Neuronal stem cell (in vitro differentiated cells): Measurements from ENCODE around the gene SLC12A7.

Experiments
- DNase-seq: peaks from one replicate; pipeline ENCODE4 v3.0.0-alpha.2; 2013; ENCODE audit warnings: low spot score
- H2AFZ ChIP-seq: one replicate; pipeline ENCODE4 v1.6.1; 2013; ENCODE audit warnings: mild to moderate bottlenecking, low read length, inconsistent platforms
- H2AK5ac ChIP-seq: 2 replicates; pipeline ENCODE4 v1.6.1; 2013; ENCODE audit warnings: low read depth, mild to moderate bottlenecking, inconsistent platforms, low read length, moderate library complexity, mixed read lengths
- H2BK120ac ChIP-seq: 2 replicates; pipeline ENCODE4 v1.6.1; 2013; ENCODE audit warnings: low read depth, mild to moderate bottlenecking, inconsistent platforms, low read length, moderate library complexity, mixed read lengths
- H2BK12ac ChIP-seq: one replicate; pipeline ENCODE4 v1.6.1; 2013; ENCODE audit warnings: low read length, inconsistent platforms
- H2BK15ac ChIP-seq: 2 replicates; pipeline ENCODE4 v1.6.1; 2013; ENCODE audit warnings: mild to moderate bottlenecking, low read length, inconsistent platforms, mixed read lengths
- H2BK5ac ChIP-seq: one replicate; pipeline ENCODE4 v1.6.1; 2013; ENCODE audit warnings: inconsistent platforms, mild to moderate bottlenecking, low read length, moderate library complexity
- H3K14ac ChIP-seq: one replicate; pipeline ENCODE4 v1.6.1; 2013; ENCODE audit warnings: low read length, inconsistent platforms
- H3K18ac ChIP-seq: 2 replicates; pipeline ENCODE4 v1.6.1; 2013; ENCODE audit warnings: low read length, inconsistent platforms
- H3K23ac ChIP-seq: 2 replicates; pipeline ENCODE4 v1.6.1; 2013; ENCODE audit warnings: low read depth, mild to moderate bottlenecking, mixed read lengths, low read length, inconsistent platforms; ENCODE audit not compliant: poor library complexity
- H3K27ac ChIP-seq: replicated peaks from 3 replicates; pipeline ENCODE4 v1.5.1; 2013; ENCODE audit warnings: low read length, inconsistent platforms
- H3K27me3 ChIP-seq, 3 experiments: 2 replicates each; pipeline ENCODE4 v1.6.1; 2013; ENCODE audit warnings: low read length in 3 of 3, mild to moderate bottlenecking in 2 of 3, inconsistent platforms in 1 of 3, low read depth in 1 of 3, mixed read lengths in 1 of 3, moderate library complexity in 1 of 3; ENCODE audit not compliant: control insufficient read depth in 3 of 3, insufficient read depth in 3 of 3
- H3K36me3 ChIP-seq, 2 donors: replicated peaks in 1 of 2; 2 replicates each; pipeline ENCODE4 v1.6.1; 2013; ENCODE audit warnings: low read length in 2 of 2; ENCODE audit not compliant: control insufficient read depth in 2 of 2, insufficient read depth in 2 of 2
- H3K4ac ChIP-seq: 2 replicates; pipeline ENCODE4 v1.6.1; 2013; ENCODE audit warnings: inconsistent platforms, mild to moderate bottlenecking, low read length, moderate library complexity
- H3K4me1 ChIP-seq, 2 donors: 1 replicate in 1 of 2; 2 replicates in 1 of 2; pipeline ENCODE4 v1.6.1; 2013; ENCODE audit warnings: low read length in 2 of 2, low read depth in 1 of 2; ENCODE audit not compliant: control insufficient read depth in 2 of 2, insufficient read depth in 1 of 2
- H3K4me2 ChIP-seq: one replicate; pipeline ENCODE4 v1.6.1; 2013; ENCODE audit warnings: mild to moderate bottlenecking, low read length, inconsistent platforms; ENCODE audit not compliant: insufficient read depth, poor library complexity, severe bottlenecking
- H3K4me3 ChIP-seq, 2 donors: 2 replicates each; pipeline ENCODE4 v1.5.1; 2013; ENCODE audit warnings: low read length in 2 of 2, mild to moderate bottlenecking in 2 of 2, inconsistent platforms in 1 of 2, moderate library complexity in 1 of 2
- H3K79me1 ChIP-seq: one replicate; pipeline ENCODE4 v1.6.1; 2013; ENCODE audit warnings: low read depth, mild to moderate bottlenecking, inconsistent platforms, low read length, moderate library complexity
- H3K9ac ChIP-seq: one replicate; pipeline ENCODE4 v1.6.1; 2013; ENCODE audit warnings: mild to moderate bottlenecking, low read depth, low read length, inconsistent platforms; ENCODE audit not compliant: poor library complexity
- H3K9me3 ChIP-seq, 2 donors: replicated peaks in 1 of 2; 2 replicates each; pipeline versions ENCODE3 to v1.6.1; 2013; ENCODE audit warnings: low read length in 2 of 2, mild to moderate bottlenecking in 2 of 2, inconsistent platforms in 1 of 2, low read depth in 1 of 2, mixed read lengths in 1 of 2, moderate library complexity in 1 of 2; ENCODE audit not compliant: control insufficient read depth in 2 of 2, insufficient read depth in 1 of 2
- H4K8ac ChIP-seq: one replicate; pipeline ENCODE4 v1.6.1; 2013; ENCODE audit warnings: low read depth, mild to moderate bottlenecking, inconsistent platforms, low read length, moderate library complexity
- H4K91ac ChIP-seq: one replicate; pipeline ENCODE4 v1.6.1; 2013; ENCODE audit warnings: low read length, low read depth, mild to moderate bottlenecking, inconsistent platforms; ENCODE audit not compliant: poor library complexity
- WGBS, 2 donors: extraction: QIAGEN DNeasy Blood & Tissue Kit; methylation state at CpG; one replicate each; pipeline ENCODE4 v1.1.7; 2013; ENCODE audit warnings: missing lambda C conversion rate in 2 of 2, mixed read lengths in 1 of 2; ENCODE audit not compliant: insufficient read length in 2 of 2, insufficient replicate concordance in 1 of 2; ENCODE audit errors: extremely low coverage in 2 of 2; 5-methylcytosine and 5-hydroxymethylcytosine counted together

SLC12A7 gene

GRCh38 chr5:1033606-1034420 is 78.0 kb downstream of the SLC12A7 start:
- H3K36me3 ChIP-seq, result no peaks in the 10 kb centered on the region
- H2AK5ac ChIP-seq, result peak overlapping the region; percentile 75
- H3K23ac ChIP-seq, result peak overlapping the region; percentile 95
- DNase-seq, result no peak
- H2BK120ac ChIP-seq, result no peak overlapping the region
- H3K9me3 ChIP-seq, result no peaks in the 10 kb centered on the region
- peak overlapping the region; percentile 1 for H2BK5ac ChIP-seq
- H2BK15ac ChIP-seq, result no peak overlapping the region
- H3K14ac ChIP-seq, result peak overlapping the region; percentile 89
- H3K27me3 ChIP-seq, result no peaks in the 10 kb centered on the region
- H3K18ac ChIP-seq, result peak overlapping the region; percentile 45
- no peak overlapping the region for H3K4me3 ChIP-seq
- no peak overlapping the region for H3K27ac ChIP-seq
- WGBS, 2 donors, result no CpG with 5 or more reads among the region's 29 CpGs
- H2BK12ac ChIP-seq, result peak overlapping the region; percentile 58
- H3K4me1 ChIP-seq, result peaks cover 8 to 12% of the 10 kb centered on the region in 2 donors
- H4K91ac ChIP-seq, result no peak overlapping the region
- H2AFZ ChIP-seq, result no peak overlapping the region
- no peaks in the 10 kb centered on the region for H3K79me1 ChIP-seq
- H3K4me2 ChIP-seq, result no peak overlapping the region
- H4K8ac ChIP-seq, result no peak overlapping the region
- peak overlapping the region; percentile 60 for H3K9ac ChIP-seq
- peak overlapping the region; percentile 76 for H3K4ac ChIP-seq

- no peak overlapping the region for H4K91ac ChIP-seq
- H2AK5ac ChIP-seq, result no peak overlapping the region
- no peak overlapping the region for H3K4ac ChIP-seq
- no peak overlapping the region for H2BK15ac ChIP-seq
- H3K4me3 ChIP-seq, result no peak overlapping the region
- H3K79me1 ChIP-seq, result peaks cover 2% of the 10 kb centered on the region
- no peaks in the 10 kb centered on the region for H3K27me3 ChIP-seq
- no peak overlapping the region for H3K4me2 ChIP-seq
- peaks cover 8 to 12% of the 10 kb centered on the region in 2 donors for H3K4me1 ChIP-seq
- WGBS, 2 donors, result no CpG with 5 or more reads among the region's 26 CpGs
- no peaks in the 10 kb centered on the region for H3K9me3 ChIP-seq
- H3K27ac ChIP-seq, result no peak overlapping the region
- no peak overlapping the region for H3K14ac ChIP-seq
- no peak for DNase-seq
- H2BK5ac ChIP-seq, result no peak overlapping the region
- no peak overlapping the region for H3K9ac ChIP-seq
- H3K23ac ChIP-seq, result no peak overlapping the region
- H2AFZ ChIP-seq, result no peak overlapping the region
- H3K36me3 ChIP-seq, result no peaks in the 10 kb centered on the region
- H2BK120ac ChIP-seq, result no peak overlapping the region
- no peak overlapping the region for H3K18ac ChIP-seq
- no peak overlapping the region for H2BK12ac ChIP-seq
- no peak overlapping the region for H4K8ac ChIP-seq
Measured at GRCh38 chr5:1033178-1033577, 78.7 kb downstream of the SLC12A7 start.

GRCh38 chr5:1032551-1033027 is 79.3 kb downstream of the SLC12A7 start:
- Histone ChIP-seq H3K79me1 (peaks cover 4% of the 10 kb centered on the region), H3K4me3 (no peak overlapping the region), H3K14ac (peak overlapping the region; percentile 25), H3K9me3 (no peaks in the 10 kb centered on the region), H2AK5ac (peak overlapping the region; percentile 98), H3K18ac (peak overlapping the region; percentile 64), H2AFZ (no peak overlapping the region), H2BK12ac (no peak overlapping the region), H3K36me3 (no peaks in the 10 kb centered on the region), H3K27ac (no peak overlapping the region), H2BK15ac (no peak overlapping the region), H3K9ac (peak overlapping the region; percentile 38), H3K4me1 (peaks cover 8 to 12% of the 10 kb centered on the region in 2 donors), H4K91ac (no peak overlapping the region), H4K8ac (peak overlapping the region; percentile 1), H3K27me3 (no peaks in the 10 kb centered on the region), H2BK5ac (peak overlapping the region; percentile 90), H3K23ac (no peak overlapping the region), H3K4ac (peak overlapping the region; percentile 67), H2BK120ac (no peak overlapping the region), H3K4me2 (no peak overlapping the region)
- DNase-seq, result no peak
- no CpG with 5 or more reads among the region's 14 CpGs for WGBS, 2 donors

DNA sequence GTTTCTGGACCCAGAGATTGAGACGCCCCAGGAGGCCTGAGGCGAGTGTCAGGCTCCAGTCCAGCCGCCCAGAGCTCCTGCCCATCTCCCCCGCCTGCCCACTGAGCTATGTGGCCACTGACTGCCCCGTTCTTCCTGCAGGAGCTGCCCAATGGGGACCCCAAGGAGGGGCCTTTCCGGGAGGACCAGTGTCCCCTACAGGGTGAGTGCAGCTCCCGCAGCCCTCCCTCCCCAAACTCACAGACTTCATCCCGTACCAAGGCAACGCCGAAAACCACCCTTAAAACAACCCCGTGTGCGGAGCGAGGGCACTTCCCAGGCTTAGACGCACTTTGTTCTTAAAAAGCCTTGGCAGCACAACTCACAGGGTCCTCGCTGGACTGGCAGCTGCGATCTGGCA is 79.9 kb downstream of the SLC12A7 start:
- Histone ChIP-seq H3K4me2 (no peak overlapping the region), H4K91ac (no peak overlapping the region)
- whole genome bisulfite sequencing, 2 donors, result no CpG with 5 or more reads among the region's 16 CpGs

More for the DNA sequence above, 79.9 kb downstream of the SLC12A7 start:
- Histone ChIP-seq H3K9ac (peak overlapping the region; percentile 21), H3K18ac (peak overlapping the region; percentile 28), H3K27ac (no peak overlapping the region), H3K79me1 (peaks cover 5% of the 10 kb centered on the region), H2BK12ac (no peak overlapping the region), H2BK120ac (no peak overlapping the region), H3K4me1 (peaks cover 8 to 12% of the 10 kb centered on the region in 2 donors), H4K8ac (no peak overlapping the region), H3K4ac (no peak overlapping the region), H2BK5ac (peak overlapping the region; percentile 90), H3K4me3 (no peak overlapping the region), H3K9me3 (no peaks in the 10 kb centered on the region), H3K27me3 (no peaks in the 10 kb centered on the region), H3K14ac (no peak overlapping the region), H2AK5ac (peak overlapping the region; percentile 98), H2BK15ac (peak overlapping the region; percentile 92), H3K23ac (peak overlapping the region; percentile 34), H2AFZ (no peak overlapping the region), H3K36me3 (no peaks in the 10 kb centered on the region)
- DNase-seq, result no peak
